ENCODE measurements around the gene PDIA5. TPM values are rescaled to one million over a fixed set of nuclear protein-coding genes. Genes with fewer than 3 reads are reported as not detected.

The PDIA5 gene
- polyA plus RNA-seq, 1 donor (not counting 4 experiments of a cell fraction or from before 2014, with no cell fraction given) = 29.8 TPM

DNA sequence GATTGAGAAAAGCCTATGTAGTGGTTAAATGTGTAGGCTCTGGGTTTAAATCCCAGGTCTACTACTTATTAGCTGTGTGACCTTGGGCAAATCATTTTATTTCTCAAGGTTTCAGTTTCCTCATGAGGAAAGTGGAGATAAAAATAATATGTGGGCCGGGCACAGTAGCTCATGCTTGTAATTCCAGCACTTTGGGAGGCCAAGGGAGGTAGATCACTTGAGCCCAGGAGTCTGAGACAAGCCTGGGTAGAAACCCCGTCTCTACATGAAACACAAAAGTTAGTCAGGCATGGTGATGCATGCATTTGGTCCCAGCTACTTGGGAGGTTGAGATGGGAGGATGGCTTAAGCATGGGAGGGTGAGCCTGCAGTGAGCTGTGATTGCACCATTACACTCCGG, 47.7 kb upstream of the PDIA5 start:
- Histone ChIP-seq H3K9me1 (ENCODE audit: control insufficient read depth, extremely low read depth, insufficient read depth, low read length) (no peaks in the 10 kb centered on the region), H3K27me3 (ENCODE audit: control insufficient read depth, extremely low read depth, insufficient read depth, low read length) (peaks cover 43% of the 10 kb centered on the region), H3K4me3 (ENCODE audit: control insufficient read depth in 2 of 3, extremely low read depth in 1 of 3, insufficient read depth in 2 of 3, low read depth in 1 of 3, low read length in 3 of 3) (no peak overlapping the region), H3K36me3 (ENCODE audit: control insufficient read depth in 2 of 2, extremely low read depth in 1 of 2, insufficient read depth in 2 of 2, low read length in 2 of 2) (no peaks in the 10 kb centered on the region), H3K9me3 (ENCODE audit: control insufficient read depth, low read depth, low read length) (no peaks in the 10 kb centered on the region), H3K4me2 (ENCODE audit: control insufficient read depth, extremely low read depth, insufficient read depth, low read depth, low read length) (no peak overlapping the region), H3K27ac (ENCODE audit: control insufficient read depth, insufficient read depth, low read length) (no peak overlapping the region), H3K4me1 (ENCODE audit: control insufficient read depth, extremely low read depth, insufficient read depth, low read length) (no peaks in the 10 kb centered on the region), H4K20me1 (ENCODE audit: control insufficient read depth, extremely low read depth, insufficient read depth, low read length) (no peaks in the 10 kb centered on the region), H3K9ac (ENCODE audit: control insufficient read depth, extremely low read depth, insufficient read depth, low read length) (no peak overlapping the region), H3K79me2 (ENCODE audit: control insufficient read depth, insufficient read depth, low read length) (no peaks in the 10 kb centered on the region), H2AFZ (ENCODE audit: control insufficient read depth, low read length) (no peak overlapping the region)
- TF ChIP-seq, protein P1, sequence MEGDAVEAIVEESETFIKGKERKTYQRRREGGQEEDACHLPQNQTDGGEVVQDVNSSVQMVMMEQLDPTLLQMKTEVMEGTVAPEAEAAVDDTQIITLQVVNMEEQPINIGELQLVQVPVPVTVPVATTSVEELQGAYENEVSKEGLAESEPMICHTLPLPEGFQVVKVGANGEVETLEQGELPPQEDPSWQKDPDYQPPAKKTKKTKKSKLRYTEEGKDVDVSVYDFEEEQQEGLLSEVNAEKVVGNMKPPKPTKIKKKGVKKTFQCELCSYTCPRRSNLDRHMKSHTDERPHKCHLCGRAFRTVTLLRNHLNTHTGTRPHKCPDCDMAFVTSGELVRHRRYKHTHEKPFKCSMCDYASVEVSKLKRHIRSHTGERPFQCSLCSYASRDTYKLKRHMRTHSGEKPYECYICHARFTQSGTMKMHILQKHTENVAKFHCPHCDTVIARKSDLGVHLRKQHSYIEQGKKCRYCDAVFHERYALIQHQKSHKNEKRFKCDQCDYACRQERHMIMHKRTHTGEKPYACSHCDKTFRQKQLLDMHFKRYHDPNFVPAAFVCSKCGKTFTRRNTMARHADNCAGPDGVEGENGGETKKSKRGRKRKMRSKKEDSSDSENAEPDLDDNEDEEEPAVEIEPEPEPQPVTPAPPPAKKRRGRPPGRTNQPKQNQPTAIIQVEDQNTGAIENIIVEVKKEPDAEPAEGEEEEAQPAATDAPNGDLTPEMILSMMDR (optimal IDR thresholded peaks at IDR 0.05 in 1 of 3, IDR thresholded peaks at IDR 0.05 in 1 of 3, conservative IDR thresholded peaks at IDR 0.05 in 1 of 3; ENCODE audit: extremely low read depth in 1 of 3, insufficient read depth in 2 of 3, low read length in 3 of 3) = no peak
- no peak for TF ChIP-seq EZH2 (IDR thresholded peaks at IDR 0.05; ENCODE audit: low read length)
- FAIRE-seq (no peak), DNase-seq (ENCODE audit: low read depth, low spot score) (no peak)
- dilution Hi-C loops (cut with MboI; ENCODE audit: extremely low pct_ligation_motif_present, low sequenced_read_pairs) = no loop called here

DNA sequence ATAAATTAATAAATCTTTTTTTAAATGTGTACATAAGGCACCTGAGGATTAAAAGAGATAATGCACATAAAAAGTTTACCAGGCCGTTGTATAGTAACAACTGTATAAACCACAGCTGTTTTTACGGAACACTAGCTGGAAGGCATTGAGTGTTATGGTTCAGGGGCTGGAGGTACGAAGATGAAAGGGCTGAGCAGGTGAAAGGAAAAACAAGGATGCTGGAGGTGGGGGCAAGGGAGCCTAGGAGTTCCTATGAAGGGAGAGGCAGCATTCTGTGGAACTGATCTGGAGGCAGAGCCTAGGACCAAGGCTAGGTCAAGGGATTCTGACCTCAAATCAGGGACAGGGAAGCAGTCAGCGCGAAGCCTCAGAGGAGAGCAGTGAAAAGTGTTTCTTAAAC, 47.2 kb upstream of the PDIA5 start:
- H3K27me3 ChIP-seq (ENCODE audit: control insufficient read depth, extremely low read depth, insufficient read depth, low read length) = peaks cover 48% of the 10 kb centered on the region

More for the DNA sequence above, 47.2 kb upstream of the PDIA5 start:
- H3K9me3 ChIP-seq (ENCODE audit: control insufficient read depth, low read depth, low read length) = no peaks in the 10 kb centered on the region
- FAIRE-seq = no peak
- no peak for DNase-seq (ENCODE audit: low read depth, low spot score)
- no peak overlapping the region for H3K4me2 ChIP-seq (ENCODE audit: control insufficient read depth, extremely low read depth, insufficient read depth, low read depth, low read length)
- dilution Hi-C loops (cut with MboI; ENCODE audit: extremely low pct_ligation_motif_present, low sequenced_read_pairs) = no loop called here
- no peaks in the 10 kb centered on the region for H3K79me2 ChIP-seq (ENCODE audit: control insufficient read depth, insufficient read depth, low read length)
- H3K4me3 ChIP-seq (ENCODE audit: control insufficient read depth in 2 of 3, extremely low read depth in 1 of 3, insufficient read depth in 2 of 3, low read depth in 1 of 3, low read length in 3 of 3) = no peak overlapping the region
- TF ChIP-seq, protein P1 (optimal IDR thresholded peaks at IDR 0.05 in 1 of 3, IDR thresholded peaks at IDR 0.05 in 1 of 3, conservative IDR thresholded peaks at IDR 0.05 in 1 of 3; ENCODE audit: extremely low read depth in 1 of 3, insufficient read depth in 2 of 3, low read length in 3 of 3) = no peak
- TF ChIP-seq EZH2 (IDR thresholded peaks at IDR 0.05; ENCODE audit: low read length) = no peak
- no peaks in the 10 kb centered on the region for H4K20me1 ChIP-seq (ENCODE audit: control insufficient read depth, extremely low read depth, insufficient read depth, low read length)
- no peak overlapping the region for H3K27ac ChIP-seq (ENCODE audit: control insufficient read depth, insufficient read depth, low read length)
- H3K36me3 ChIP-seq (ENCODE audit: control insufficient read depth in 2 of 2, extremely low read depth in 1 of 2, insufficient read depth in 2 of 2, low read length in 2 of 2) = no peaks in the 10 kb centered on the region
- H3K4me1 ChIP-seq (ENCODE audit: control insufficient read depth, extremely low read depth, insufficient read depth, low read length) = no peaks in the 10 kb centered on the region
- no peak overlapping the region for H2AFZ ChIP-seq (ENCODE audit: control insufficient read depth, low read length)
- H3K9me1 ChIP-seq (ENCODE audit: control insufficient read depth, extremely low read depth, insufficient read depth, low read length) = no peaks in the 10 kb centered on the region
- H3K9ac ChIP-seq (ENCODE audit: control insufficient read depth, extremely low read depth, insufficient read depth, low read length) = no peak overlapping the region

Data from keratinocyte (primary cell).